Measurements from ENCODE around the gene FA2H. TPM values are rescaled to one million over a fixed set of nuclear protein-coding genes. Genes with fewer than 3 reads are reported as not detected.

Gene FA2H
- total and polyA plus RNA-seq, 2 of the 13 experiments (the other 11 are each of a cell fraction or from before 2014, with no cell fraction given): 0.20 TPM; not detected in 1

- TF ChIP-seq BCLAF1 (IDR thresholded peaks at IDR 0.05) (no peak), TP53 (CRISPR knock-in tag; conservative IDR thresholded peaks at IDR 0.05) (no peak), ZSCAN30 (CRISPR knock-in tag; IDR thresholded peaks at IDR 0.05) (no peak), SMARCC2 (IDR thresholded peaks at IDR 0.05) (no peak), HMG20B (CRISPR knock-in tag; conservative IDR thresholded peaks at IDR 0.05) (0 out of 2 replicates have a peak, but pooled peaks have one; percentile 33), BRCA1 (CRISPR knock-in tag; IDR thresholded peaks at IDR 0.05) (no peak), PTBP1 (IDR thresholded peaks at IDR 0.05; ENCODE audit: low read depth, low read length, poor library complexity, severe bottlenecking) (no peak), ZNF747 (CRISPR knock-in tag; IDR thresholded peaks at IDR 0.05; ENCODE audit: borderline replicate concordance) (no peak), DMTF1 (CRISPR knock-in tag; IDR thresholded peaks at IDR 0.05) (no peak), SPEN (CRISPR knock-in tag; IDR thresholded peaks at IDR 0.05; ENCODE audit: low read depth) (peak; percentile 57; the same call in 1 of the 2 replicates), ATF4 (CRISPR knock-in tag; IDR thresholded peaks at IDR 0.05) (peak in 1 of 2 experiments; percentile 56; a peak in 1 of 4 replicates), ZNF572 (CRISPR knock-in tag; IDR thresholded peaks at IDR 0.05) (no peak), ZNF619 (CRISPR knock-in tag; IDR thresholded peaks at IDR 0.05) (0 out of 2 replicates have a peak, but pooled peaks have one; percentile 87), ZNF883 (CRISPR knock-in tag; IDR thresholded peaks at IDR 0.05; ENCODE audit: not compliant biosample characterization) (peak; percentile 41), ZBTB42 (CRISPR knock-in tag; IDR thresholded peaks at IDR 0.05) (no peak), PRPF4 (IDR thresholded peaks at IDR 0.05; ENCODE audit: low read depth, low read length, poor library complexity, severe bottlenecking) (no peak)
- TF ChIP-seq, protein P1, sequence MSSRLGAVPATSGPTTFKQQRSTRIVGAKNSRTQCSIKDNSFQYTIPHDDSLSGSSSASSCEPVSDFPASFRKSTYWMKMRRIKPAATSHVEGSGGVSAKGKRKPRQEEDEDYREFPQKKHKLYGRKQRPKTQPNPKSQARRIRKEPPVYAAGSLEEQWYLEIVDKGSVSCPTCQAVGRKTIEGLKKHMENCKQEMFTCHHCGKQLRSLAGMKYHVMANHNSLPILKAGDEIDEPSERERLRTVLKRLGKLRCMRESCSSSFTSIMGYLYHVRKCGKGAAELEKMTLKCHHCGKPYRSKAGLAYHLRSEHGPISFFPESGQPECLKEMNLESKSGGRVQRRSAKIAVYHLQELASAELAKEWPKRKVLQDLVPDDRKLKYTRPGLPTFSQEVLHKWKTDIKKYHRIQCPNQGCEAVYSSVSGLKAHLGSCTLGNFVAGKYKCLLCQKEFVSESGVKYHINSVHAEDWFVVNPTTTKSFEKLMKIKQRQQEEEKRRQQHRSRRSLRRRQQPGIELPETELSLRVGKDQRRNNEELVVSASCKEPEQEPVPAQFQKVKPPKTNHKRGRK (CRISPR knock-in tag; IDR thresholded peaks at IDR 0.05): no peak
- TF ChIP-seq, protein P2, sequence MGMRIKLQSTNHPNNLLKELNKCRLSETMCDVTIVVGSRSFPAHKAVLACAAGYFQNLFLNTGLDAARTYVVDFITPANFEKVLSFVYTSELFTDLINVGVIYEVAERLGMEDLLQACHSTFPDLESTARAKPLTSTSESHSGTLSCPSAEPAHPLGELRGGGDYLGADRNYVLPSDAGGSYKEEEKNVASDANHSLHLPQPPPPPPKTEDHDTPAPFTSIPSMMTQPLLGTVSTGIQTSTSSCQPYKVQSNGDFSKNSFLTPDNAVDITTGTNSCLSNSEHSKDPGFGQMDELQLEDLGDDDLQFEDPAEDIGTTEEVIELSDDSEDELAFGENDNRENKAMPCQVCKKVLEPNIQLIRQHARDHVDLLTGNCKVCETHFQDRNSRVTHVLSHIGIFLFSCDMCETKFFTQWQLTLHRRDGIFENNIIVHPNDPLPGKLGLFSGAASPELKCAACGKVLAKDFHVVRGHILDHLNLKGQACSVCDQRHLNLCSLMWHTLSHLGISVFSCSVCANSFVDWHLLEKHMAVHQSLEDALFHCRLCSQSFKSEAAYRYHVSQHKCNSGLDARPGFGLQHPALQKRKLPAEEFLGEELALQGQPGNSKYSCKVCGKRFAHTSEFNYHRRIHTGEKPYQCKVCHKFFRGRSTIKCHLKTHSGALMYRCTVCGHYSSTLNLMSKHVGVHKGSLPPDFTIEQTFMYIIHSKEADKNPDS (CRISPR knock-in tag; IDR thresholded peaks at IDR 0.05): no peak
These were observed 78.9 kb downstream of the FA2H start (continued) for GRCh38 chr16:74695450-74696422.
